Left lobe of liver (tissue), 2 donors: ENCODE results near the gene HYAL2. TPM values are rescaled to one million over a fixed set of nuclear protein-coding genes. Genes with fewer than 3 reads are reported as not detected.
"Not testable (repeated sequence)": the region's sequence is repeated elsewhere in the genome, so short reads cannot be mapped to it uniquely, and the experiment has no call there.

ENCODE experiments used
- ATAC-seq: fragments of 200-7000 bp; cut with Tn5 transposase; one replicate; pipeline ENCODE4 v1.9.1; 2020; ENCODE audit warnings: mild to moderate bottlenecking, moderate library complexity
- DNase-seq: peaks from one replicate; pipeline ENCODE4 v3.0.0-alpha.2; 2020; ENCODE audit warnings: low spot score
- total RNA-seq: library from RNA; stranded (reverse); gene quantifications from one replicate; pipeline ENCODE4 v1.2.1, GENCODE V29; 2021
- donor health status: DM: no; HTN: no; CAD: no; lungs with moderate emphysema.
- donor health status: DM: no; HTN: yes; CAD: no.

HYAL2 gene
- total RNA-seq, 1 donor from 2014 or later: 21.6 TPM

GRCh38 chr3:50316657-50317242 is 5.8 kb downstream of the HYAL2 start:
- ATAC-seq (no peak), DNase-seq (no peak)

DNA sequence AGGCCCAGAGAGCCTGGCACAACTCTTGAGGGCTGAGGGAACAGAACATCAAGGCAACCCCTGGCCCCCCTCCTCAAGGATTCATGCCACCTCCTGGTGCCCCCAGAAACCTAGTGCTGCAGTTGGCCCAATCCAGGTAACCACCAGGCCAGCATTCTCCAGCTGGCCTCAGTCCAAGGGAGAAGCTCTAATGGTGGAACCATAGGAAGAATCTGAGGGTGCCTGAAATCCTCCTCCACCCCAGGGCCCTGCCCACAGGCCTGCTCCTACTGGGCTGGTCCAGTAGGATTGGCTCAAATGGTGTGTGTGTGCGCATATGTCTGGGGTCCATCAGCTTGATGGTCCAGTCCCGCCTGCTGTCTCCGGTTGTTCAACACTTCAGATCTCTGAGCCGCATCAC is 7.7 kb downstream of the HYAL2 start:
- ATAC-seq: peak; percentile 5
- DNase-seq: no peak

GRCh38 chr3:50314342-50314741 is 8.2 kb downstream of the HYAL2 start:
- no peak for DNase-seq
- ATAC-seq: peak; percentile 66

GRCh38 chr3:50312041-50312440 is 10.5 kb downstream of the HYAL2 start:
- not testable (repeated sequence) for ATAC-seq, DNase-seq

- DNase-seq (no peak), ATAC-seq (no peak)
Observed at GRCh38 chr3:50304601-50305000, 17.9 kb downstream of the HYAL2 start.

DNA sequence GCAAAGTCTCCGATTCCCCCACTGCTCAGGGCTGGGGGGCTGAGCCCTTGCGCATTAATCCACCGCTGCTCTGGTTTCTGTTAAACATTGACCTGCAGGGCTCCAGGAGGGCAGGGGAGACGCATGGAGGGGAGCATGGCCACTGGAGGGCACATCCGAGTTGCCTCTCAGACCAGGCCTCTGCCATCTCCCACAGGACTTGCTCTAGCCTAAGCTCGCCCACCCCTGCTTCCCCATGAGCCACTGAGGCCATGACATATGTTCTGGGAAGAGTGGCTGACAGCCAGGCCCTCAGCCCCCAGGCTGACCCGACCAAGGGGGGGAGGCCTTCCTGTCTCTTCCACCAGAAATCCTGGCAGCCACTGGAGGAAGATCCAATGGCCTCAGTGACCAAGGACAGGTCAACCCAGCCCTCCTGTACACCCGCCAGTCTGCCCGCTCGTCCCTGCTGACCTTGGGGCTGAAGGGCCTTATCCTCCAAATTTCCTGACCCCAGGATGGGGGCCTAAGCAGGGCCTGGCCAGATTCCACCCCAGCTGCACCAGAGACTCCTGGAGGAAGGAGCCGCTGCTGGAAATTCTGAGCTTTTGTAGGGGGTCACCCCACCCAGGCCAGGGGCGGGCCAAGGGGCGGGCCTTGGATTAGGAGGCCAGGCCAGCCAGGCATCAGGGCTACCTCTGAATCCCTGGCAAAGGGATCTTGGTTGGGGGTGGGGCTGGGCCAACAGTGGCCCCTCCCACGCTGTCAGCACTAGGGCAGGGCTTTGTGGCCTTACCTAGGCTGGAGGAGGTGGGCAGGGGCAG is 19.3 kb downstream of the HYAL2 start, which contains the start of gene HYAL1:
HYAL1 (minus strand) TSS at position 562 of the 803 bp plus-strand sequence. CDS start 618 bp downstream, outside the sequence.
- ATAC-seq (peak; percentile 64), DNase-seq (peak; percentile 97)

GRCh38 chr3:50302095-50303012 is 20.2 kb downstream of the HYAL2 start:
- ATAC-seq (peak; percentile 45), DNase-seq (peak; percentile 90)

- ATAC-seq (no peak), DNase-seq (no peak)
Observed at GRCh38 chr3:50300681-50301254, 21.8 kb downstream of the HYAL2 start.

- peak; percentile 59 for DNase-seq
- no peak for ATAC-seq
Observed at GRCh38 chr3:50299929-50300680, 22.4 kb downstream of the HYAL2 start.

- ATAC-seq: no peak
- no peak for DNase-seq
Observed at GRCh38 chr3:50299638-50299928, 23.0 kb downstream of the HYAL2 start.

GRCh38 chr3:50298836-50299637 is 23.5 kb downstream of the HYAL2 start, which contains the start of the genes HYAL3 and NAA80:
HYAL3 (minus strand) TSS chr3:50299405; CDS start chr3:50295602, 3,803 bp downstream.
NAA80 (minus strand) TSS chr3:50299405; CDS start chr3:50297463, 1,942 bp downstream.
- DNase-seq: peak; percentile 100
- peak; percentile 67 for ATAC-seq

DNA sequence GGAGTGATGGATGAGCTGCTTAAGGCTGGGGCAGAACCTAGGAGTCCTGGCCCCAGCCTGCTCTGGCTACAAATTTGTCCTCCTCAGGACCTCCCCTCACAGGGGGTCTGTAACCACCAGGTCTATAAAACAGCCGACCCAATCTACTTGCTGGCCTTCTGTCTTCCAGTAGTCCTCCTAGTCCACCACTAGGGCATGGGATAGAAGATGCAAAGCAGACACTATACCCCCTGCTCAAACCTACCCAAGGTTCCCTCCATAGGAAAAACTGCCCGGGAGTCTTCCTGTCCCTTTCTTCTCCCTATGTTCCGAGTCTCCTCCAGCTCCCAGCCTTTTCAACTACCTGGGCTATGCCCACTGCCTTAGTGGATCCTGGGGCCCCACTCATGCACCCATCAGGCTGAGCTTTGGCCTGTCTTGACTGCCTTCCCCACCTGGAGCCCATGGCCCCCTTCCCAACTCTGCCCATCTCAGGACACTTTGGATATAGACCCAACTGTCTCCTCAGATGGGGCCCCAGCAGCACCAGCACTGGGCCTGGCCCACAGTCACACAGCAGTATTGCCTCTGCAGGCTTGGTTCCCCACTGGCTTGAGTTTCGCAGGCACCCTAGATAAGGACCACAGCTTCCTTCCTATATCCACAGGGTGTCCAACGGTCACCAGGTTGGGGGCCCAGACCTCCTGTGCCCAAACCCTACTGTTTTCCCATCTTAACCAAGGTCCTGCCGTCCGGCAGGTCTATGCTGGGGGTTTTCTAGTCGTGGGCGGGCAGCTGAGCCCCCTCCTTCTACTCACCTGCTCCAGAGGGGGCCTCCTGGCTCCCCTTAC is 24.4 kb downstream of the HYAL2 start:
- DNase-seq: peak; percentile 55

DNA sequence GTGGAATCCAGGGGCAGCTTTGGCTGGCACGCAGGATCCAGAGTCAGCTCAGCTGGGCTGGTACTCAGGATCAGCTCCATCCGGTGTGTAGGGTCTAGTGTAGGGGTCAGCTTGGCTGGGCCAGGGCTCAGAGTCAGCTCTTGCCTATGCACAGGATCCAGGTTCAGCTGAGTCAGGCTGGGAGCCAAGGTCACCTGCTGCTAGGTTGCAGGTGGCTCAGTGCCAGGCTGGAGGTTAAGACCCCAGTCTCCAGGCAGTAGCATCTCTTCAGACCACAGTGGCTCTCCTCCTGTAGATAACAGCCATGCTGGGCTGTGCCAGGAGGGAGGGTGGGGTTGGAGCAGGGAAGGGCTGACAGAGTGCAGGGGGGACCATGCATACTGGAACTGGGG is 25.2 kb downstream of the HYAL2 start:
- ATAC-seq (no peak), DNase-seq (peak; percentile 61)

More for the DNA sequence above, 24.4 kb downstream of the HYAL2 start:
- ATAC-seq: no peak

- ATAC-seq: no peak
- peak; percentile 49 for DNase-seq
Observed at GRCh38 chr3:50296721-50297383, 25.7 kb downstream of the HYAL2 start.

- DNase-seq: no peak
- ATAC-seq: no peak
Observed at GRCh38 chr3:50295553-50296431, 26.8 kb downstream of the HYAL2 start.

- ATAC-seq (no peak), DNase-seq (no peak)
Observed at GRCh38 chr3:50294492-50295403, 27.8 kb downstream of the HYAL2 start.
